T-helper 2 cell treated with Interferon-gamma antibody and Interleukin-4, amounts not matched to agents 100 ng/mL and 5 ng/mL, for 36 hours (primary cell): ENCODE measurements around the gene GART. TPM values are rescaled to one million over a fixed set of nuclear protein-coding genes. Genes with fewer than 3 reads are reported as not detected.

ENCODE experiments used
- intact Hi-C: fragments of 100-400 bp; cut with micrococcal nuclease; formaldehyde crosslinking; loops from one replicate; pipeline ENCODE4 v1.15.1; 2023
- total RNA-seq: library from RNA; stranded (reverse); gene quantifications from 2 replicates; pipeline ENCODE4 v1.2.3, GENCODE V29; 2022

The GART gene
- total RNA-seq, 1 donor from 2014 or later, result 124 TPM

DNA sequence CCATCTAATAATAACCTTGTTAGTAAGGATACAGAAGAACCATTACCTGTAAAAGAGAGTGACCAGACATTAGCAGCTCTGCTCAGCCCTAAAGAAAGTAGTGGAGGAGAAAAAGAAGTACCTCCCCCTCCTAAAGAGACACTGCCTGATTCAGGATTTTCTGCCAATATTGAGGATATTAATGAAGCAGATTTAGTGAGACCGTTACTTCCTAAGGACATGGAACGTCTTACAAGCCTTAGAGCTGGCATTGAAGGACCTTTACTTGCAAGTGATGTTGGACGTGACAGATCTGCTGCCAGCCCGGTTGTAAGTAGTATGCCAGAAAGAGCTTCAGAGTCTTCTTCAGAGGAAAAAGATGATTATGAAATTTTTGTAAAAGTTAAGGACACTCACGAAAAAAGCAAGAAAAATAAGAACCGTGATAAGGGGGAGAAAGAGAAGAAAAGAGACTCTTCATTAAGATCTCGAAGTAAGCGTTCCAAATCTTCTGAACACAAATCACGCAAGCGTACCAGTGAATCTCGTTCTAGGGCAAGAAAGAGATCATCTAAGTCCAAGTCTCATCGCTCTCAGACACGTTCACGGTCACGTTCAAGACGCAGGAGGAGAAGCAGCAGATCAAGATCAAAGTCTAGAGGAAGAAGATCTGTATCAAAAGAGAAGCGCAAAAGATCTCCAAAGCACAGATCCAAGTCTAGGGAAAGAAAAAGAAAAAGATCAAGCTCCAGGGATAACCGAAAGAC, 12.5 kb upstream of the GART start:
- intact Hi-C loops, result no loop called here

GRCh38 chr21:33552999-33553598, 11.2 kb upstream of the GART start:
- intact Hi-C loops, result no loop called here

GRCh38 chr21:33552093-33552998, 10.4 kb upstream of the GART start:
- intact Hi-C loops, result no loop called here

DNA sequence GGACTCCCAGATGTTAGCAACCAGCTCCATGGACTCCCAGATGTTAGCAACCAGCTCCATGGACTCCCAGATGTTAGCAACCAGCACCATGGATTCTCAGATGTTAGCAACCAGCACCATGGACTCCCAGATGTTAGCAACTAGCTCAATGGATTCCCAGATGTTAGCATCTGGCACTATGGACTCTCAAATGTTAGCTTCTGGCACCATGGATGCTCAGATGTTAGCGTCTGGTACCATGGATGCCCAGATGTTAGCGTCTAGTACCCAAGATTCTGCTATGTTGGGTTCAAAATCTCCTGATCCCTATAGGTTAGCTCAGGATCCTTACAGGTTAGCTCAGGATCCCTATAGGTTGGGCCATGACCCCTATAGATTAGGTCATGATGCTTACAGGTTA, 9.7 kb upstream of the GART start:
- intact Hi-C loops, result no loop called here

GRCh38 chr21:33550772-33551660, 9.1 kb upstream of the GART start:
- intact Hi-C loops, result no loop called here

- intact Hi-C loops, result no loop called here
Measured at GRCh38 chr21:33549848-33550771, 8.2 kb upstream of the GART start.

- intact Hi-C loops, result no loop called here
Measured at GRCh38 chr21:33546086-33546485, 4.2 kb upstream of the GART start.

- intact Hi-C loops, result loop anchor here (5.0 kb wide), 3 partner anchors 162 to 932 kb away; partner anchors contain the start of gene CFAP298
Measured at GRCh38 chr21:33544451-33545195, 2.7 kb upstream of the GART start.

DNA sequence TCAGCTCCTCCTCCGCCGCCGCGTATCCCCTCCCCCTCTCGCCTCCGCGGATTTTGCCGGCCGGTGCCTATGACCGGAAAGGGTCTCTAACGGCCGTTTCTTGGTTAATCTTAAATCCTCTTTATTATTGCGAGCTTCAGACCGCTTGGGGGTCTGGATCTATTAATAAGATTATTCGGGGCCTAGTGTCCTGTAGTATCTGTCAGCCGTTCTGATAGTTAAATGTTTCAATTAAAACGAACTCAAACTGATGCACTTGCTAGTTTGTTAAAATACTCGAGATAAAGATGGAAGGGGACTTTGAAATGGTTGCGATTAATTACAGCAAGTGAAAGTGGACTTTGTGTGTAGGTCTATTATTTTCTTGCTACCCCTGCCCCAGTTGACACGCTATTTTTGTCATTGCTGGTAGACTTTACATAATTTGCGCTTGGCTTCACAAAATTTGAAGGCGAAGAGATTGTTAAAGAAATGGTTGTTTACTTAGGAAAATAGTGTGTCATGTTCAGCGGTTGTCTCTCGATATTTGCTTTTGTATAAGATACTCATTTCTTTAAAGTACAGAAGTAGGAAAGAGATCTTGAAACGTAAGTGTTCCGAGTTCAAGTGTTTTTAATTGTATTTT, 1.7 kb upstream of the GART start:
- intact Hi-C loops, result loop anchor here (2.0 to 5.0 kb wide), 6 partner anchors 161 to 1071 kb away; partner anchors contain the start of genes CFAP298 and RCAN1

DNA sequence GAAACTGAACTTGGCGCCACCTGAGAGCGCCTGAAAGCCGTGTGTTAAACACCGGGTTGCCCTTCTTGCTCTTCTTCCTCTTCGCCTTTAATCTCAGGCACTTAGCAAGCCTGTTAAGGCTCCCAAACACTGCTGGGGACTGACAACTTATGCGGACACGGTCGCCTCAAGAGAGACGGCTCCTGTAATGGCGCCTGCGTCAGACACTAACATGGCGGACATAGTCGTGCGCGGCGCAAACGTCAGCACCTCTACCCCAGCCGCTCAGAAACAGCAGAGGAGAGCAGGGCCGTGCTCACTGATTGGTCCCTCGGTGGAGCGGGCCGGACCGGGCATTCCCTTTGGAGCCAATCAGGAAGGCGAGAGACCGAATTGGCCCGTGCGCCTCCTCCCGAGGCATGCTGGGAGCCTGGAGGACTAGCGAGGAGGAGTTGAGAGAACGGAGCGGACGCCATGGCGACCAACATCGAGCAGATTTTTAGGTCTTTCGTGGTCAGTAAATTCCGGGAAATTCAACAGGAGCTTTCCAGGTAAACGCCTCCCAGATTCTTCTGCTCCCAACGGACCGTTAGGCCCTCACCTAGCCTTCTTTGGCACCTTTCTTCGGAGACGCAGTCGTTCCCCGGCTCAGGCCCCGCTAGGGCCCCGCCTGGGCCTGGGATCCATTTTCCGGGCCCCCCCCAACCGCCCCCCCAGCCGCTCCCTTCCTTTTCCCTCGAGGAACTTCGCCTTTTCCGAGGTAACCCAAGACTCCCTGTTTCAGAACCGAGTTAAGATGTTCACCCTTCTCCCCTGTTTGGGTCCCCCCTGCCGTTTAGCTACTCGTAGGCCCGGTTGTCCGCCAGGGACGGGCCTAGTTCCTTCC, 955 bp upstream of the GART start, which contains the start of gene SON:
SON (plus strand) TSS at position 399 of the 865 bp plus-strand sequence; CDS start at position 454, 55 bp downstream.
- intact Hi-C loops, result loop anchor here (1.0 to 5.0 kb wide), 11 partner anchors 45 to 1072 kb away; partner anchors contain the start of genes CFAP298, CRYZL1, DNAJC28 and DONSON

- intact Hi-C loops, result loop anchor here (5.0 kb wide), 3 partner anchors 159 to 929 kb away; partner anchors contain the start of gene CFAP298
Measured at GRCh38 chr21:33541105-33541711, 709 bp downstream of the GART start.

DNA sequence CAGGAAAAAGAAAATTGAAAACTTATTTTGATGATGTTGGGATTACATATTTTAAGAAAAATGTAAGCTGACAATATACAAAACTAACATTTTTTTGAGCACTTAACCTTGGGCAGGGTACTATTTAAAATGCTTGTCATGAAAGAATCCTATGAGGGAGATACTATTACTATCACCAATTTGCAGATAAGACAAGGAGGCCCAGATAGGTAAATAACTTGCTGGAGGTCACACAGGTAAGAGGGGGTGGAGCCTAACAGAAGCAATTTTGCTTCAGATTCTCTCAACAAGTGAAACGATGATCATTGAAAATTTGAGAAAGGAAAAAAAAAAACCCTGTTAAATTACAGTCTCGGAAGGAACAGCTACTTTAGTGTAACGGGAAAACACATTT, 1.2 kb downstream of the GART start:
- intact Hi-C loops, result loop anchor here (5.0 kb wide), 3 partner anchors 158 to 928 kb away; partner anchors contain the start of gene CFAP298

GRCh38 chr21:33539616-33540015, 2.3 kb downstream of the GART start:
- intact Hi-C loops, result loop anchor here (5.0 kb wide), 3 partner anchors 157 to 927 kb away; partner anchors contain the start of gene CFAP298

GRCh38 chr21:33537212-33537611, 4.7 kb downstream of the GART start:
- intact Hi-C loops, result no loop called here

GRCh38 chr21:33531007-33531406, 10.9 kb downstream of the GART start:
- intact Hi-C loops, result no loop called here

DNA sequence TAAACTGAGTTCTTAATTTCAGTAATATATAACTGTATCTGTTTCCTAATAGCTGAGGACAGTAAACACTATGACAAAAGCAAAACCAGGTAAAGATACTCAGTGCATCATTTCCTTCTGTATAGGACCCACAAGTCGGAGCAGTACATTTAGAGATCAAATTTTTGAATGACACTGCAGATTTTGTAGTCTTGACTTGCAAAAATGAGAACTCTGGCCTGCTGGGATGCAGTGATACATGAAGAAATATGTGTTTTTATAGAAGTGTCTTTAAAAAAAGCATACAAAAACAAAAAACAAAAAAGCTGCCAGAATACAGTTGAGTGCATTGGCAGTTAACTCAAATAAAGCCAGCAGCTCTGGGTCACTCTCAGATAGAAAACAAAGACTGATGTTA, 19.0 kb downstream of the GART start:
- intact Hi-C loops, result no loop called here
